ENCODE results near the gene KRT1. TPM values are rescaled to one million over a fixed set of nuclear protein-coding genes. Genes with fewer than 3 reads are reported as not detected.

The KRT1 gene
- polyA plus RNA-seq, 1 donor from 2014 or later: not detected

- no peaks in the 10 kb centered on the region for H3K9me2 ChIP-seq (ENCODE audit: insufficient read depth, low read length)
- no peaks in the 10 kb centered on the region for H3K36me3 ChIP-seq (ENCODE audit: insufficient read depth, low read length)
- H3K9me3 ChIP-seq (ENCODE audit: low read length): no peaks in the 10 kb centered on the region
- H3K4me3 ChIP-seq (ENCODE audit: low read length): no peak overlapping the region
- no peaks in the 10 kb centered on the region for H4K20me1 ChIP-seq (ENCODE audit: insufficient read depth)
- no peak overlapping the region for H2AFZ ChIP-seq (ENCODE audit: low read depth, low read length)
- H3K79me2 ChIP-seq (replicated peaks; ENCODE audit: insufficient read depth, low read length): no peaks in the 10 kb centered on the region
- TF ChIP-seq TAF1 (IDR thresholded peaks at IDR 0.05; ENCODE audit: low read depth) (no peak), REST (IDR thresholded peaks at IDR 0.05; ENCODE audit: borderline replicate concordance) (no peak), RAD21 (conservative IDR thresholded peaks at IDR 0.05) (no peak), MXI1 (conservative IDR thresholded peaks at IDR 0.05; ENCODE audit: poor library complexity, severe bottlenecking) (no peak), EP300 (conservative IDR thresholded peaks at IDR 0.05; ENCODE audit: poor library complexity, severe bottlenecking) (no peak), POLR2AphosphoS5 (IDR thresholded peaks at IDR 0.05) (no peak), SMC3 (conservative IDR thresholded peaks at IDR 0.05; ENCODE audit: poor library complexity) (no peak), EZH2 (IDR thresholded peaks at IDR 0.05; ENCODE audit: borderline replicate concordance, insufficient read depth, low read length, poor library complexity, severe bottlenecking) (no peak), CTCF (IDR thresholded peaks at IDR 0.05; ENCODE audit: poor library complexity, severe bottlenecking) (no peak)
- H3K27me3 ChIP-seq (ENCODE audit: insufficient read depth, low read depth, low read length): peaks cover 2% of the 10 kb centered on the region
- H3K9ac ChIP-seq (ENCODE audit: low read length): no peak overlapping the region
- no peaks in the 10 kb centered on the region for H3F3A ChIP-seq (ENCODE audit: insufficient read depth, low read length, poor library complexity, severe bottlenecking)
- no peak overlapping the region for H3K4me2 ChIP-seq (ENCODE audit: low read length)
- no peak overlapping the region for H3K27ac ChIP-seq (ENCODE audit: low read length)
Observed at GRCh38 chr12:52708010-52708409, 27.8 kb upstream of the KRT1 start.

GRCh38 chr12:52704464-52704863 is 24.3 kb upstream of the KRT1 start:
- H3K9ac ChIP-seq (ENCODE audit: low read length): no peak overlapping the region
- no peaks in the 10 kb centered on the region for H3K79me2 ChIP-seq (replicated peaks; ENCODE audit: insufficient read depth, low read length)
- no peak overlapping the region for H3K4me2 ChIP-seq (ENCODE audit: low read length)

More at GRCh38 chr12:52704464-52704863, 24.3 kb upstream of the KRT1 start:
- no peak overlapping the region for H3K4me3 ChIP-seq (ENCODE audit: low read length)
- no peaks in the 10 kb centered on the region for H3K9me3 ChIP-seq (ENCODE audit: low read length)
- H3K27ac ChIP-seq (ENCODE audit: low read length): no peak overlapping the region
- H3K27me3 ChIP-seq (ENCODE audit: insufficient read depth, low read depth, low read length): no peaks in the 10 kb centered on the region
- TF ChIP-seq TAF1 (IDR thresholded peaks at IDR 0.05; ENCODE audit: low read depth): no peak
- no peak for TF ChIP-seq RAD21 (conservative IDR thresholded peaks at IDR 0.05)
- no peak for TF ChIP-seq SMC3 (conservative IDR thresholded peaks at IDR 0.05; ENCODE audit: poor library complexity)
- TF ChIP-seq CTCF (IDR thresholded peaks at IDR 0.05; ENCODE audit: poor library complexity, severe bottlenecking): no peak
- TF ChIP-seq REST (IDR thresholded peaks at IDR 0.05; ENCODE audit: borderline replicate concordance): no peak
- no peak for TF ChIP-seq EZH2 (IDR thresholded peaks at IDR 0.05; ENCODE audit: borderline replicate concordance, insufficient read depth, low read length, poor library complexity, severe bottlenecking)
- no peak overlapping the region for H2AFZ ChIP-seq (ENCODE audit: low read depth, low read length)
- H3K36me3 ChIP-seq (ENCODE audit: insufficient read depth, low read length): no peaks in the 10 kb centered on the region
- no peaks in the 10 kb centered on the region for H4K20me1 ChIP-seq (ENCODE audit: insufficient read depth)
- H3F3A ChIP-seq (ENCODE audit: insufficient read depth, low read length, poor library complexity, severe bottlenecking): no peaks in the 10 kb centered on the region
- H3K9me2 ChIP-seq (ENCODE audit: insufficient read depth, low read length): no peaks in the 10 kb centered on the region

Data from neural cell (in vitro differentiated cells).